HG02642 (cell line): ENCODE results near the gene CEP68.

Source experiments
- ATAC-seq: cut with Tn5 transposase; IDR thresholded peaks from one replicate; pipeline ENCODE4 v1.9.1; 2021; ENCODE audit warnings: mild to moderate bottlenecking; ENCODE audit not compliant: unreplicated experiment, poor library complexity

The CEP68 gene

GRCh38 chr2:65055422-65056214, 598 bp upstream of the CEP68 start:
- ATAC-seq, result peak; percentile 38

- ATAC-seq, result no peak
These were observed 799 bp downstream of the CEP68 start for GRCh38 chr2:65057054-65057375.

- no peak for ATAC-seq
These were observed 1.3 kb downstream of the CEP68 start for GRCh38 chr2:65057391-65058052.

GRCh38 chr2:65059071-65059470, 2.9 kb downstream of the CEP68 start:
- no peak for ATAC-seq

GRCh38 chr2:65061146-65061909, 5.1 kb downstream of the CEP68 start:
- ATAC-seq, result no peak

- ATAC-seq, result no peak
These were observed 5.7 kb downstream of the CEP68 start for GRCh38 chr2:65061910-65062339.

GRCh38 chr2:65062843-65063825, 6.9 kb downstream of the CEP68 start:
- no peak for ATAC-seq

- ATAC-seq, result peak; percentile 88
These were observed 8.7 kb downstream of the CEP68 start for GRCh38 chr2:65064728-65065552.

- no peak for ATAC-seq
These were observed 11.8 kb downstream of the CEP68 start for GRCh38 chr2:65067806-65068553.

GRCh38 chr2:65069439-65069824, 13.2 kb downstream of the CEP68 start:
- no peak for ATAC-seq

- no peak for ATAC-seq
These were observed 14.1 kb downstream of the CEP68 start for GRCh38 chr2:65070172-65070830.

- no peak for ATAC-seq
These were observed 14.6 kb downstream of the CEP68 start for GRCh38 chr2:65070856-65071255.

- no peak for ATAC-seq
These were observed 15.4 kb downstream of the CEP68 start for GRCh38 chr2:65071499-65072180.

GRCh38 chr2:65072181-65072970, 16.2 kb downstream of the CEP68 start:
- peak; percentile 48 for ATAC-seq

GRCh38 chr2:65073879-65074565, 17.8 kb downstream of the CEP68 start:
- ATAC-seq, result no peak

- no peak for ATAC-seq
These were observed 19.0 kb downstream of the CEP68 start for GRCh38 chr2:65075176-65075575.
